Activated effector memory CD4-positive, alpha-beta T cell treated with Interleukin-2 at 50 U/mL for 16 hours (primary cell): ENCODE measurements around the gene SLC44A5.

Experiments used
- DNase-seq: peaks from one replicate; pipeline ENCODE4 v3.0.0-alpha.2; 2020

The SLC44A5 gene

GRCh38 chr1:75588779-75589475 is 22.0 kb downstream of the SLC44A5 start:
- DNase-seq, result no peak

- DNase-seq, result no peak
Observed at GRCh38 chr1:75587692-75588091, 23.2 kb downstream of the SLC44A5 start.

GRCh38 chr1:75583282-75583681 is 27.6 kb downstream of the SLC44A5 start:
- no peak for DNase-seq

- DNase-seq, result no peak
Observed at GRCh38 chr1:75582725-75583261, 28.1 kb downstream of the SLC44A5 start.

GRCh38 chr1:75579046-75579445 is 31.9 kb downstream of the SLC44A5 start:
- DNase-seq, result no peak

GRCh38 chr1:75575837-75576236 is 35.1 kb downstream of the SLC44A5 start:
- no peak for DNase-seq

- no peak for DNase-seq
Observed at GRCh38 chr1:75567191-75567590, 43.7 kb downstream of the SLC44A5 start.

GRCh38 chr1:75559800-75560199 is 51.1 kb downstream of the SLC44A5 start:
- no peak for DNase-seq

GRCh38 chr1:75559136-75559535 is 51.8 kb downstream of the SLC44A5 start:
- no peak for DNase-seq

- no peak for DNase-seq
Observed at GRCh38 chr1:75554870-75555269, 56.0 kb downstream of the SLC44A5 start.

- DNase-seq, result no peak
Observed at GRCh38 chr1:75554181-75554580, 56.7 kb downstream of the SLC44A5 start.

- DNase-seq, result no peak
Observed at GRCh38 chr1:75550559-75550958, 60.4 kb downstream of the SLC44A5 start.

GRCh38 chr1:75548721-75549480 is 62.0 kb downstream of the SLC44A5 start:
- no peak for DNase-seq

GRCh38 chr1:75543705-75544104 is 67.2 kb downstream of the SLC44A5 start:
- DNase-seq, result no peak

- no peak for DNase-seq
Observed at GRCh38 chr1:75542818-75543570, 67.9 kb downstream of the SLC44A5 start.

- DNase-seq, result no peak
Observed at GRCh38 chr1:75539230-75540116, 71.4 kb downstream of the SLC44A5 start.

- DNase-seq, result no peak
Observed at GRCh38 chr1:75533085-75533484, 77.8 kb downstream of the SLC44A5 start.

GRCh38 chr1:75531570-75531969 is 79.3 kb downstream of the SLC44A5 start:
- no peak for DNase-seq

GRCh38 chr1:75529488-75529887 is 81.4 kb downstream of the SLC44A5 start:
- no peak for DNase-seq

- no peak for DNase-seq
Observed at GRCh38 chr1:75528001-75528400, 82.9 kb downstream of the SLC44A5 start.

- DNase-seq, result no peak
Observed at GRCh38 chr1:75522389-75522788, 88.5 kb downstream of the SLC44A5 start.

- DNase-seq, result no peak
Observed at GRCh38 chr1:75521658-75522057, 89.3 kb downstream of the SLC44A5 start.
